ENCODE measurements around the gene PPP3R1.

DNA sequence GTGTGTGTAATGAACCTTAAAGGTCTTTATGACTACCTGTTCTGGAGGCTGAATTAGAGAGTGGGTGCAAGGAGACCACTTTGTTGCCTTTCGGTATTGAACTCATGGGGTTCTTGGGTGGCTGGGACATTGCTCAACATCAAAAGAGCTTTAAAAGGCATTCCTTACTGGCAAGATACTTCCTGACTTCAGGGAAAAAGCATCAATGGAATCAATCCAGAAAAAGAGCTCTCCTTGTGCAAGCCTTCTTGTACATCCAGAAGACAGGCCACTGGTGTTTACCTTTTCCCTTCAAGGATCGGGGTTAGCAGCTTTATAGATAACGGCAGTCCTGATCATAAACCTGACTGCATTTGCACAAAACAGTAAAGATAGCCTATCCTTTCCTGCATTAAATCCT, 85.1 kb downstream of the PPP3R1 start:
- TF ChIP-seq CTCF (IDR thresholded peaks at IDR 0.05) (no peak), POLR2A (IDR thresholded peaks at IDR 0.05) (no peak), EP300 (IDR thresholded peaks at IDR 0.05) (no peak)
